ENCODE data around the gene MAFG. TPM values are rescaled to one million over a fixed set of nuclear protein-coding genes. Genes with fewer than 3 reads are reported as not detected.
A peak's percentile ranks its signal among the peaks of the same experiment; 100 is the strongest.

Gene MAFG
- total and polyA plus RNA-seq, 2 of the 13 experiments (the other 11 are each of a cell fraction or from before 2014, with no cell fraction given) = 14.5 to 20.0 TPM

- TF ChIP-seq ZNF772 (CRISPR knock-in tag; IDR thresholded peaks at IDR 0.05) (no peak), SOX13 (IDR thresholded peaks at IDR 0.05) (no peak), SOX13 (CRISPR knock-in tag; conservative IDR thresholded peaks at IDR 0.05 in 1 of 2, IDR thresholded peaks at IDR 0.05 in 1 of 2) (no peak), ZNF329 (CRISPR knock-in tag; IDR thresholded peaks at IDR 0.05; ENCODE audit: low read depth) (no peak), TBX2 (CRISPR knock-in tag; IDR thresholded peaks at IDR 0.05; ENCODE audit: borderline replicate concordance) (peak; percentile 6; the same call in 1 of the 2 replicates), PRPF4 (IDR thresholded peaks at IDR 0.05; ENCODE audit: low read depth, low read length, poor library complexity, severe bottlenecking) (peak; percentile 8), ZNF263 (CRISPR knock-in tag; IDR thresholded peaks at IDR 0.05) (no peak), SMAD1 (CRISPR knock-in tag; IDR thresholded peaks at IDR 0.05; ENCODE audit: borderline replicate concordance, low read depth) (no peak), NFYB (CRISPR knock-in tag; IDR thresholded peaks at IDR 0.05) (no peak), MAFK (conservative IDR thresholded peaks at IDR 0.05 in 1 of 2, IDR thresholded peaks at IDR 0.05 in 1 of 2; ENCODE audit: low read length in 2 of 2) (no peak), KMT2A (CRISPR knock-in tag; IDR thresholded peaks at IDR 0.05) (no peak), NFKB2 (CRISPR knock-in tag; IDR thresholded peaks at IDR 0.05; ENCODE audit: borderline replicate concordance) (no peak), THAP8 (CRISPR knock-in tag; IDR thresholded peaks at IDR 0.05; ENCODE audit: borderline replicate concordance) (no peak), AGO2 (optimal IDR thresholded peaks at IDR 0.05; ENCODE audit: low read depth, low read length) (peak; percentile 75), MAF1 (CRISPR knock-in tag; IDR thresholded peaks at IDR 0.05; ENCODE audit: borderline replicate concordance) (no peak), U2AF2 (IDR thresholded peaks at IDR 0.05; ENCODE audit: low read depth, low read length) (no peak), FOSL2 (CRISPR knock-in tag; IDR thresholded peaks at IDR 0.05) (no peak), HIVEP1 (CRISPR knock-in tag; IDR thresholded peaks at IDR 0.05) (peak; percentile 60; the same call in 1 of the 2 replicates)
These were observed 15.6 kb downstream of the MAFG start (continued) for GRCh38 chr17:81911969-81912368.

Measured in HepG2 (cell line).